ENCODE data around the gene KANK3. TPM values are rescaled to one million over a fixed set of nuclear protein-coding genes. Genes with fewer than 3 reads are reported as not detected.

Gene KANK3
- total RNA-seq, 4 donors from 2014 or later = 4.1 to 36.6 (median 24.8) TPM

GRCh38 chr19:8370176-8371010 lies 27.3 kb upstream of the KANK3 start:
- Histone ChIP-seq H3K27ac (no peak overlapping the region), H3K4me3 (no peak overlapping the region), H3K27me3 (no peaks in the 10 kb centered on the region), H3K4me1 (no peaks in the 10 kb centered on the region), H3K9me3 (no peaks in the 10 kb centered on the region), H3K36me3 (no peaks in the 10 kb centered on the region)
- TF ChIP-seq, protein P1, sequence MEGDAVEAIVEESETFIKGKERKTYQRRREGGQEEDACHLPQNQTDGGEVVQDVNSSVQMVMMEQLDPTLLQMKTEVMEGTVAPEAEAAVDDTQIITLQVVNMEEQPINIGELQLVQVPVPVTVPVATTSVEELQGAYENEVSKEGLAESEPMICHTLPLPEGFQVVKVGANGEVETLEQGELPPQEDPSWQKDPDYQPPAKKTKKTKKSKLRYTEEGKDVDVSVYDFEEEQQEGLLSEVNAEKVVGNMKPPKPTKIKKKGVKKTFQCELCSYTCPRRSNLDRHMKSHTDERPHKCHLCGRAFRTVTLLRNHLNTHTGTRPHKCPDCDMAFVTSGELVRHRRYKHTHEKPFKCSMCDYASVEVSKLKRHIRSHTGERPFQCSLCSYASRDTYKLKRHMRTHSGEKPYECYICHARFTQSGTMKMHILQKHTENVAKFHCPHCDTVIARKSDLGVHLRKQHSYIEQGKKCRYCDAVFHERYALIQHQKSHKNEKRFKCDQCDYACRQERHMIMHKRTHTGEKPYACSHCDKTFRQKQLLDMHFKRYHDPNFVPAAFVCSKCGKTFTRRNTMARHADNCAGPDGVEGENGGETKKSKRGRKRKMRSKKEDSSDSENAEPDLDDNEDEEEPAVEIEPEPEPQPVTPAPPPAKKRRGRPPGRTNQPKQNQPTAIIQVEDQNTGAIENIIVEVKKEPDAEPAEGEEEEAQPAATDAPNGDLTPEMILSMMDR (IDR thresholded peaks at IDR 0.05) = no peak
- TF ChIP-seq POLR2A (IDR thresholded peaks at IDR 0.05) = no peak
- no peak for DNase-seq
- intact Hi-C loops (cut with DNase I; ENCODE audit: low total_unique reads) = no loop called here

GRCh38 chr19:8367327-8368001 lies 24.4 kb upstream of the KANK3 start:
- no peaks in the 10 kb centered on the region for H3K9me3 ChIP-seq
- H3K4me1 ChIP-seq = peaks cover 0 to 6% of the 10 kb centered on the region in 2 donors
- H3K36me3 ChIP-seq = no peaks in the 10 kb centered on the region
- peak overlapping the region; percentile 0 to 8 for H3K4me3 ChIP-seq
- peak in 1 of 2 donors; percentile 23 for TF ChIP-seq POLR2A (IDR thresholded peaks at IDR 0.05)
- TF ChIP-seq, protein P1 (IDR thresholded peaks at IDR 0.05) = no peak
- intact Hi-C loops (cut with DNase I; ENCODE audit: low total_unique reads) = no loop called here
- DNase-seq = peak; percentile 85 to 91
- no peaks in the 10 kb centered on the region for H3K27me3 ChIP-seq
- H3K27ac ChIP-seq = peak overlapping the region; percentile 10 to 72

GRCh38 chr19:8366961-8367326 lies 23.9 kb upstream of the KANK3 start:
- no peaks in the 10 kb centered on the region for H3K9me3 ChIP-seq
- peak overlapping the region; percentile 0 to 8 for H3K4me3 ChIP-seq
- intact Hi-C loops (cut with DNase I; ENCODE audit: low total_unique reads) = no loop called here
- TF ChIP-seq, protein P1 (IDR thresholded peaks at IDR 0.05) = no peak
- no peak for TF ChIP-seq POLR2A (IDR thresholded peaks at IDR 0.05)
- no peaks in the 10 kb centered on the region for H3K36me3 ChIP-seq
- H3K27me3 ChIP-seq = no peaks in the 10 kb centered on the region
- peak; percentile 59 to 74 for DNase-seq
- H3K4me1 ChIP-seq = peaks cover 0 to 6% of the 10 kb centered on the region in 2 donors
- peak overlapping the region; percentile 10 to 72 for H3K27ac ChIP-seq

GRCh38 chr19:8366121-8366581 lies 23.1 kb upstream of the KANK3 start:
- no peaks in the 10 kb centered on the region for H3K9me3 ChIP-seq
- H3K4me1 ChIP-seq = peaks cover 0 to 6% of the 10 kb centered on the region in 2 donors
- H3K4me3 ChIP-seq = no peak overlapping the region
- no peaks in the 10 kb centered on the region for H3K36me3 ChIP-seq
- intact Hi-C loops (cut with DNase I; ENCODE audit: low total_unique reads) = no loop called here
- no peak for DNase-seq
- no peaks in the 10 kb centered on the region for H3K27me3 ChIP-seq
- peak overlapping the region in 1 of 2 donors; percentile 72 for H3K27ac ChIP-seq
- TF ChIP-seq POLR2A (IDR thresholded peaks at IDR 0.05) = no peak
- TF ChIP-seq, protein P1 (IDR thresholded peaks at IDR 0.05) = no peak

Data from uterus (tissue), 4 donors.